HG02571 (cell line): Measurements from ENCODE around the gene GALNT2.

ENCODE experiments used
- ATAC-seq: cut with Tn5 transposase; IDR thresholded peaks from one replicate; pipeline ENCODE4 v1.9.1; 2021; ENCODE audit warnings: mild to moderate bottlenecking, moderate library complexity; ENCODE audit not compliant: unreplicated experiment

The GALNT2 gene

DNA sequence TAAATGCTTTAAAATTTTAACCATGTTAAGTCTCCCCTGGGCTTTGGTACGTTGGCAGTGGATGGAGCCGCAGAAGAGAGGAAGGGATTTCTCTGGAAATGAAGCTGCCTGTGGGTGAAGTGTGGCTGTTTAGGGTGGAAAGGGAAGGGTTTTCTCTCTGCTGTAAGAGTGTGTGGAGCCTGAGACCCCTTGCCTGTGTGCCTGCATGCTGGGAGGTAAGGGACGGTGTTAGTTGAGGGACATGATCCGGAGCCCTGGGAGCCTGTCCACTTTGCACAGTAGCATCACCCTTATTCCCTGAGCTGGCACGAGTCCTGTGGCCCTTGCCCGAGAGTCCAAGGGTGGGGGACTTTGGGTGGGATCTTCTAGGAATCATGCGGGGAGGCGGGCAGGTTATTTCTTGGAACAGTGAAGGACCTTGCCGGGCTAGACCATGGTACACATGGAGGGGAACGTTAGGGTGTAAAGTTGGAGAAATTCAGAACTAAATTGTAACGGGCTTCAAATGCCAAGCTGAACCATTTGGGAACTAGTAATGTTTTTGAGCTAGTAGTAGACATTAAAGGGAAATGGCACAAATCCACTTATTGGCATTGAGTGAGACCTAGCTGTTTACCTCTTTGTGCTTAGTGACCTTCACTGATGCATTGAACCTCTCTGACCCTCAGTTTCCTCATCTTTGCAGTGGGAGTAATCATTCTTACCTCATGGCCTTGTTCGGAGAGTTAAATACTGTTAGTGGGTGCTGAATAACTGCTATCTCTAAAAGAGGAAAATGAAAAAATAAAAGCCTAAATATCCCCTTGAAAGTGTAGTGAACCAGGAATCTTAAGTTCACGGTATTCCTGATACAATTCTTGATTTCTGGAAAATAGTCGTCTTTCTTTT, 3.5 kb downstream of the GALNT2 start:
- no peak for ATAC-seq

DNA sequence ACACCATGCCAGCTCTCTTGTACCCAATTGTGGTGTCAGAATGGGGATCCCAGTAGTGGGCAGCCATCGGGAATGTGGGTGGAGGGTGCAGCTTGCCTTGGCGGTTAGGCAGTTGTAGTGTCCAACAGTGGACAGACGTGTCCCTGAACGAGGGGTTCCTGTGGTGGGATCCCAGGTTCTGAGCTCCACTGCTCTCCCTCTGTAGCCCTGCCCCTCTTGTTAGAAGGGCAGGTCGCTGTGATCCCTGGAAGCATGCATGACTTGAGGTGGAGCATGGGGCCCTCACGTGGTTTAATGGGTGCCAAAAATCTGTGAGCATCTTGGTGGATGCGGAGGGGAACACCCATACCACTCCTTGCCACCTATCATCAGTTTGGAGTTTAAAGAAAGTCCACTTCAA, 4.3 kb downstream of the GALNT2 start:
- ATAC-seq = no peak

DNA sequence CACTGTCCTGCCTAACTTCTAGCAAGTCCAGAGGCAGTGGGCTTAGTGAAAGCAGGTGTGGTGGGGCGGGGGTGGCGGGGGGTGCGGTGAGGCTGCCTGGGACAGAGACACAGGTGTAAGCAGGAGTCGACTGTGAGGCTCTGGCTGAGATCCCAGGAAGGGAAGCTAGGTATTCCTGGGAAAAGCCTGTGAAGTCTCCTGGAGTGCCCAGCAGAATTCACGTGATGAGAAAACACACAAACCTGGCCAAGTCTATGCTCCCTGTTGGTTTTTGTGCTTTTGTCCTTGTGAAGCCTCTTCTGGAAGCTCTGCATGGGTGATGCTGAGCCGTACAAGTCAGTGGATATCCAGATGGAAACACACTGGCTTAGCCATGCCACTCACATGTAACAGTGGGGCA, 5.3 kb downstream of the GALNT2 start:
- no peak for ATAC-seq

DNA sequence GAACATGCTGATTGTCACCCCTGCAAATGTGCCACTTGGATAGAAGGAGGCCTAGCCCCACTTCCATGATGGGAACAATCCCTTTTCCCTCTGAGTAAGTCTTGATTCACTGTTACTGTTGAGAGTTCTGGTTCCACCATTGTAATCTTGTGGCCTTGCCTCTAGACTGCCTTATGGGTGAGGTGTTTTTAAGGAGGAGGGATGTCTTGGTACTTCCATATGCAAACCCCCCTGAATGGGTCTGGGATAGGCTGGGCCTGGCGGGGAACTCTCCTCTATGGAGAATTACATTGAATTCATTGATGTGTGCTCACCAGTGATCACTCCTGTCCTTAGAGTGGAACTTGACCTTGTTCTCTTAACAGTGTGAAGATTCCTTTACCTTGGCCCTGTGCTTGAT, 5.8 kb downstream of the GALNT2 start:
- ATAC-seq = no peak

DNA sequence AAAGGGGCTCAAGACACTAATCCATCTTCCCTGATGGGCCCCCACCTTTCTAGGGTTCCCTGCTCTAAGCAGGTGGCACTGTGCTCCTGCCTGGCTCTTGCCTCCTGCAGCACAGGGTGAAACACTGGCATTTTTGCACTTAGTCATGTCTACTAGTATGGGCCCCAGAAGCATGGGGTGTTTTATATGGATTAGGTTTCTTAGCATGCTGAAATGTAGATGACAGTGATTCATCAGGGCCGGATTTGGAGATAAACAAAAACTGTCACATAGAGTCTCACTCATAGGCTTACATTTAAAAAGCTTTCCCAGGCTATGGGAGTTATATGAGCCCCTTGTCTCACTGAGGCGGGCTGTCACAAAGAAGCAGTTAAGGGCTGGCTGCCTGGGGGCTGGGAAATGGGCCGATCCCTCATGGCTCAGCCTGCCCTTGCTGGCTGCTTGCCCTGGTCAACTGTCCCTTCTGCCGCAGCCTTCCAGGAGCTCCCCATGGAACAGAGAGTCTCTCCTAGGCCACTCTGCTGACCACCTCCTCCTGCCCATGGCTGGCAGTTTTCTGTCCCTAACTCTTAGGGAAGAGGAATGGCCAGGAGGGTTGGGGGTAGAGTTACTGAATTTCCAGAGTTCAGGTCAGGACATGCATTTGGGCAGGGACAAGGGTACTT, 6.5 kb downstream of the GALNT2 start:
- no peak for ATAC-seq

DNA sequence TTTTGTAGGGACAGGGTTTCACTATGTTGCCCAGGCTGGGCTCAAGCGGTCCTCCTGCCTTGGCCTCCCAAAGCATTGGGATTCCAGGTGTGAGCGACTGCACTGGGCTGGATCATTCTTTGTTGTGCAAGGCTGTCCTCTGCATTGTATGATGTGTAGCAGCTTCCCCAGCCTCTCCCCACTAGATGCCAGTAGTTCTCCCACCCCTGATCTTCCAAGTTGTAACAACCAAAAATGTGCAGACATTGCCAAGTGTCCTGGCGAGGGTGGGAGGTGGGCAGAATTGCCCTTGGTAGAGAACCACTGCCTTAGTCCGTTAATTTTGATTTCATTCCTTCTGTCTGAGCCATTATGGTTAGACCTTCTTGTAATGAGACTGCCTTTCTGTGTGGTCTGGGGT, 7.2 kb downstream of the GALNT2 start:
- no peak for ATAC-seq

DNA sequence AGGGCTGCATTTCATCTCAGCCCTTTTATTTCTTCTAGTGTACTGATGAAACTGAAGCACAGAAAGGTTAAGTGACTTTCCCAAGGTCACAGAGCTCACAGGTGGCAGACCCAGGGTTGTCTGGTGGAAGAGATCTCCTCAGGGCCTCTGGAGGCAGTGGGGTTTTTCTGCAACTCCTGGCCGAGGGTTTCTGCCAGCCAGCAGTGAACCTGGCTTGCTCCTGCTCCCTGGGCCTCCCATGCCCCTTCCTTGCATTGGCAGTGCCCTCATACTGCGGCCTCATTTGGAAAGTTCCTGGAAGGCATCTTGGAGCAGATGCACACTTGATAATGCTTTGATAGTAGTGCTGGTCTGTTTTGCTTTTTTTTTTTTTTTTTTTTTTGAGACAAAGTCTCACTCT, 7.7 kb downstream of the GALNT2 start:
- no peak for ATAC-seq

DNA sequence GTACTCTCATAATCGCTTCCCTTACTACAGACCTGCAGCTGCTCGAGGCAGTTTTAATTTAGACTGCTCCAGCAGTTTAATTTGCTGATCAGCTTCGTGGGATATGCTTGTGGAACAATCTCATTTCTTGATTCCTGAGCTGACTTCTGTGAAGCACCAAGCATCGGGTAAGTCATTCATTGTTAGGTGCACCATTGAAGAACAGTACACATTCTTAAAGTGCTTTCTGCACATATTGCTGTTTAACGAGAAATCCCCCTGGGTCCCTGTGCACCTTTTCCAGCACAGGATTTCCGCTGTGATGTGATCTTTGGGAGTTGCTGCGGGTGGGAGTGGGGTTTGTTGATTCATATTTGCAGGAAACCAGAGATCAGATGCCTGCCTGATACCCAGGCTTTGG, 9.1 kb downstream of the GALNT2 start:
- ATAC-seq = no peak

DNA sequence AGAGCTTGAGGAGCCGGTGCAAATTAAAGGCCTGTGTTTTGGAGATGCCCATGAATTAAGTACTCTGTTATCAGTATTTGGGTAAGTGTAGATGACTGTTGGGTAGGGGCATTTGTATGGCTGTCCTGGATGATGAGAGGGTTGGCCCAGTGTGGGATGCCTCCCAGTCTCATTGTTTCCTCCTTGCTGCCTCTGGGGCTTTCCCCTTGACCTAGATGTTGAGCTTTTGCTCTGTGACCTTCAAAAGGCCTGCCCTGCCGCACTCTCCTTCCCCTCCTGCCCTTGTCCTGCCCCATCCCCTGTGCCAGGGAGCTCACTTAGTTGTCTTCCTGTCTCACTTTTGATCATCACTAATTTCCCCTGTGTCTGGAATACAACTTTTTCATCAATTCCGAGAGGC, 10.0 kb downstream of the GALNT2 start:
- no peak for ATAC-seq

DNA sequence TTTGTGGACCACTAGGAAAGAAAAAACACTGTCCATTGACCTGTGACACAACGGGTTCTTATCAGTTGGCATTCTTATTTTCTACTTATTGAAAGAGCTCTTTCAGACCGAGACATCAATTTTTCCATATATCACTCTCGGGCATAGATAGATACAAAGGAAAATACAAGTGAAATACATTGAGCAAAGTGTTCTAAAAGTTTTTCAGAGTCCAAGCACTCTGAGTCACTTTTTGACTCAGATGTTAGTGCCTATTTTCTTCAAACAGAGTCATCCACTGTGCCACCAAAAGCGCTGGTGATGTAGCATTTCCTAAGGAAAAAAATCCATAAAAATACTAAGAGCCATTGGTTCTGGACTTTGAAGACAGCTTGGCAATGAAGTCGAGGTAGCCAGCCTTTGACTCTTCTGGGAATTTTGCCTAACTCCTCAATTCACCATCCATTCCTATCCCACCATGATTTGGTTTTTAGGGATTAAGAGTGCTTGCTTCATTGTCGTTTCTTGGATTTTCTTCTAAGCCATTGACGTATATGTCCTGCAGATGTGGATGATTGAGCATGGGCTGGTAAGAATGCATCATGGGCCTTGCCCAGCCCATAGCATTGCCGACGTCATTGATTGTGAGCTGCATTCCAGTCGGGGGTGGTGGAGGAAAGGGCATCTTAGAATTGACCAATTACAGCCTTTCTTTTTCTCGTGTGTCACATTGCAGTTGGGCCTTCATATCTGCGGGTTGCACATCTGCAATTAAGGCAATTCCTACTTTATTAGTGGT, 10.6 kb downstream of the GALNT2 start:
- no peak for ATAC-seq

DNA sequence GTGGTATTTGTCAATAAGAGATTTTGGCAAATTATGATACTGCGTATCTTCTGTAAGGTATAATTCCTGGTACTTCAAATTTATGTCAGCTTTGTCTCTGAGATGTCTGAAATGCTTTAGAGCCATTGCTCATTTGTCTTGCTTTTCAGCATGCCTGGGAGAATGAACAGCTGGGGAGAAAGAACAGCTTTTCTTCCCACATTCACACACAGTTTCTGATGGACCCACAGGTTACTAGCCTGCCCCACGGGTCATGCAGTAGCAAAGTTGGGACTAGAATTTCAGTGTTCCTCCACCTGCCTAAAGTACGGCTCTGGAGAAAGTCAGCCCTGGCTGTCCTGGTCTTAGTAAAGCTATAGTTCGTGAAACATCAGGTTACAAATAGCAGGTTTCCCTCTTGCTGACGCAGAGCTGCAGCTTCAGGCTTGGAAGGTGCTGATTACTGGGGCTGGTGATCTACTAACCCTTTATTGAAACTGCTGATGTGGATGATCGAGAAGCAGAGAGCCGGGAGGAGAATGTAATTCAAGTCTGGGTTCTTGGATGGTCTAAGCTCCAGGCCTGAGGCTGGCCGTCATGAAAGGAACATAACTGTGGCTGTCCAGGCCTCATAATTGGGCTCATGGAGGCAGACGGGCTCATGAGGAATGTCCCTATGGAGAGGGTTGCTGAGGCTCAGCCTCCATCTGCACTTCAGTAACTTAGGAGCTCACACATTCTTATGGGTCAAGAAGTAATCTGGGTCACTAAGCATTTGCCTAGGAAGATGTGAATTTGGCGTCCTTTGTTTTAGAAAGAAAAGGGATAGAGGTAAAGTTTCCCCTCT, 12.4 kb downstream of the GALNT2 start:
- no peak for ATAC-seq

DNA sequence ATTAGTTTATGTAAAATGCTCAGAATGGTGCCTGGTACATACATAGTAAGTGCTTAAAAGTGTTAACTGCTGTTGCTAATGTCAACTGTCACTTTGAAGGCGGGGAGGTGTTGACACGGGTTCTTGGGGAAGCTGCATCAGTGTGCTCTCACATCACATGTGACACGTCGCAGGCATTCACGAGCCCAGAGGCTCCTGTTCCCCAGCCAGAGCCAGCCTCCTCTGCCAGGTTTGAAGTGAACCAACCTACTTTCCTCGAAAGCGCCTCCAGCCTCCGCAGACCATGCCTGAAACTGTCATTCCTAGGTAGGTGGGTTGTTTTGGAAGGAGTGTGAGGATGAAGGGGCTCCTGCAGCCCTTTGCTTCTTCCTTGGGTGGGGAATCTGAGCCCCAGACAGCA, 13.8 kb downstream of the GALNT2 start:
- no peak for ATAC-seq

DNA sequence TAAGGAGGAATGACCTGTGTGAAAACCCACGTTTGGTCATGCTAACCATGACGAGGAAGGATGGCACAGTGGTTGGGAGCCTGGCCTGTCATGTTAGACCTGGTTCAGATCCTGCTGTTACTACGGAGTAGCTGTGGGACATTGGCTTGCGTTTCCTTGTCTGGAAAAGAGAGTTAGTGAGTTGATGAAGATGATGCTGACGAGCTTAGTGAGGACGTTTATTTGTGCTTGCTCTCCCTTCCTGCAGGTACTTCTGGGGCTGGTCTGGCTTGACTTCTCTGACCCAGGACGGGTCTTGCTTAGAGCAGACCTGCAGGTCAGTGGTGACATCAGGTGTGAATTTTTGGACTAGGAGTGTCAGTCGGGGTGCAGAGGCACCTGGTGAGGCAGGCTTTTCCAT, 14.7 kb downstream of the GALNT2 start:
- no peak for ATAC-seq

DNA sequence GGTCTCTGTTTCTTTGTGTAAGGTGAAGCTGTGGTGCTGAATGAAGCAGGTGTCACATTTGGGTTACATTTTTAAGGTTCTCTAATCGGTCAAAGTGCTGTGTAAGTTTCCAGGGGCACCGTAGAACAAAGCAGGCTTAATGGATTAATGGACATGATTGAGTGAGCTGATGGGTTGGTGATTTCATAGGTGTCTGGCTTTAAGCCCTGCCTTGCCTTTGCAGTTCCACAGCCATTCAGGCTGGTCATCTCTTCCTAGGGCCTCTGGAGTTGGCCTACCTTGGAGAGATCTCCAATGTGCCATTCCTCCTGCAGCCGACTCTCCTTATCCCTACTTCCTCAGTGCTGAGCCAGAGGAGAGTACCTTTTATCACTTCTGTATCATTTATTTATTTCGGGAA, 15.2 kb downstream of the GALNT2 start:
- ATAC-seq = no peak

DNA sequence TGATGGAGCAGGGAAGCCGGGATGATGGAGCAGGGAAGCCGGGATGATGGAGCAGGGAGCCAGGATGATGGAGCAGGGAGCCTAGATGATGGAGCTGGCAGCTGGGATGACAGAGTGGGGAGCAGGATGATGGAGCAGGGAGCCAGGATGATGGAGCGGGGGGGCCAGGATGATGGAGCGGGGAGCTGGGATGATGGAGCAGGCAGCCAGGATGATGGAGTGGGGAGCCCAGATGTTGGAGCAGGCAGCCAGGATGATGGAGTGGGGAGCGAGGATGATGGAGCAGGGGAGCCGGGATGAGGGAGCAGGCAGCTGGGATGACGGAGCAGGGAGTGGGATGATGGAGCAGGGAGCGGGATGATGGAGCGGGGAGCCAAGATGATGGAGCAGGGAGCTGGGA, 16.0 kb downstream of the GALNT2 start:
- ATAC-seq = no peak

DNA sequence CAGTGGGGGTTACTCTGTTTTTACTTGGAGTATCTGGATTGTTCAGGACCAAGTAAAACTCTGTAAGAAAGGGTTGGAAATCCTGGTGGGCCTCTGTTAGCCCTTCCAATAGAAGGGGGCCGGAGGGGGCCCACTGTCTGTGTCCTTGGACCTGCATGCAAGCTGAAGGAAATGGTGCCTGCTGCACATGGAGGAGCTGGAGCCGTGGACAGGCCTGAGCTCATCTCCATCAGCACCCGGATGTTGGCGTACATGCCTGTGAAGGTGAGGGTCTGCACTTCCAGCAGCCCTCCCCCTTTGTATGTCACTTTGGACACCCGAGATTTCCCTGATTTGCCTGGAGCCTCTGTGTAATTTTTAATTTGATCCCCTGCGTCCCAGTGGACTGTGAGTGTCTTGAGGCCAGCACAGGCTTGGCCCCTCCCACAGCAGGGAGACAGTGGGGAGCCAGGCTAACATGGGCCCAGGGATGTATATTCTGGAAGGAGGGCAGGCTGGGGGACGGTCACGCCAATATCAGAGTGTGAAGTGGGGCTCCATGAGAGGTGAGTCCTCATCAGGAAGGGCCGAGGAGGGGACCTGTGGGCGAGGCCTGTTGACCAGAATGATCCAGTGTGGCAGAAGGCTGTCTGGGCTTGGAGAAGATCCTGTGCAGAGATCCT, 16.8 kb downstream of the GALNT2 start:
- no peak for ATAC-seq

DNA sequence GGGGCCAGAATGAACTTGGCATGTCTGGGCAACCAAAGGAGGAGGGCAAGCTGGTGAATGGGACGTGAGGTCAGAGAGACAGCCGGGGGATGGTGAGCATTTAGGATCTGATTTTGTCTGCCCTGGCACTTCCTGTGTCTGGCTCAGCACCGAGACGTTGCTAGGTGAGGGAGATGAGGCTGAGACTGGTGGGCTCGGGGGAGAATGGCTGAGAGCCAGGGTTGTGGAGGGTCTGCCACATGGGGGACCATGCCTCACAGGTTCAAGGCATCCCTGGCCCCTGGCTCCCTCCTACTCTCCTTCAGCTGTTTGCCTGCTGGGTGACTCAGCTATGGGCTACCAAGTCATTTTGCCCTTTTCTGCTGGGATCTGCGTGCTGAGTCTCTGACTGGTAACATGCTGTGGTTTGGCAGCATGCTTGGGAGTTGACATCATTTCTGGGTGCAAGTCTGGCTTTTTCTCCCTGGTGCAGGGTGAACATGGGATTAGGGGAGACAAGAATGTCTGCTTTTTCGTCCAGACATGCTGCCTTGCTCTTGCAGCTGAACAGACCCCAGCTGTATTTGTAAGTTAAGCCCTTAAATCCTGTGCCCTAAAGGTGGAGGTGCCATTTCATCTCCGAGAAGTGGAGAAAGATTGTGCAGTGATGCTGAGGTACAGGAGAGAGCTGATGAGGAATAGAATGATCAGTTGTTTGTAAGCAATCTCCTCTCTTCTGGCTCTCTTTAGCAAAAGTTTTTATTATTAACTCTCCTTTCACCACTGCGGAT, 17.6 kb downstream of the GALNT2 start:
- ATAC-seq = peak; percentile 51

DNA sequence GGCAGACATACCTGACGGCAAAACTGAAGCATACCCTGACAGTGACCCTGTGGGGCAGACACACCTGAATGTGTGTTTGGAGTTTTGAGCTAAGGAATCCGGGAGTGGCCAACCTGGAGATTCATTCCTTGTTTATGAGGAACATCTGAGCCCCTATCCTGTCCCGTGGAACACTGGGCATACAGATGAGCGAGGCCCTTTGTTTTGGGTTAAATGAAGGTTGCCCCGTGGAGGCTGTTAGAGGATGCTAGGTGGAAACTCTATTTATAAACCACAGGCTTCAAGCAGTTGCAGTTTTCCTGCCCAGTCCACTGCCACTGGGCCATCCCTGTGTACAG, 18.1 kb downstream of the GALNT2 start:
- ATAC-seq = no peak

DNA sequence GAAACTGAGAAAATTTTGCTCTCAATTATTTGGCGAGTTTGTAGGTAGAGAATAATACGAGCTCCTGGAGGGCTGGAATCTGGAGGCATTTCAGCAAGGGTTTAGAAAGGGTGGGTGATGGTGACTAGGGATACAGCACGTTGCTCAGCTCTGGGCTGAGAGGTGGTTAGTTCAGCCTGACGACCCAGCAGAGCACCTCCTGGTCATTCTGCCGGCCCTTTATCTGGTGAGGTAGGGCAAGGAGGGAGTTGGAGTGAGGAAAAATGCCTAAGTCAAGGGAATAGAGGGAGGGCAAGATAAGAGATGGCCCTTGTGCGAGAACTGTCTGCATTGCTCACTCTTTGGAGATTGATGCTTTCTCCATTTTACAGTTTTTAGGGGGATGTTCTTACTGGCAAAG, 19.1 kb downstream of the GALNT2 start:
- no peak for ATAC-seq
